SKM-1 (cell line): ENCODE results near the gene TRAF1.

Experiments used
- DNase-seq: peaks from one replicate; lab custom pipeline; 2025; ENCODE audit not compliant: unreplicated experiment; lab: John Stamatoyannopoulos, UW

The TRAF1 gene

GRCh38 chr9:120941046-120941770 is 14.6 kb upstream of the TRAF1 start:
- DNase-seq: no peak

GRCh38 chr9:120940573-120940972 is 14.0 kb upstream of the TRAF1 start:
- DNase-seq: no peak

- no peak for DNase-seq
Measured at GRCh38 chr9:120938851-120939250, 12.3 kb upstream of the TRAF1 start.

- DNase-seq: no peak
Measured at GRCh38 chr9:120937596-120937995, 11.0 kb upstream of the TRAF1 start.

GRCh38 chr9:120937127-120937526 is 10.5 kb upstream of the TRAF1 start:
- DNase-seq: no peak

- no peak for DNase-seq
Measured at GRCh38 chr9:120936764-120937122, 10.1 kb upstream of the TRAF1 start.

- peak; percentile 76 for DNase-seq
Measured at GRCh38 chr9:120936011-120936763, 9.6 kb upstream of the TRAF1 start.

GRCh38 chr9:120935383-120935857 is 8.8 kb upstream of the TRAF1 start:
- DNase-seq: peak; percentile 33

- DNase-seq: peak; percentile 84
Measured at GRCh38 chr9:120934281-120934680, 7.7 kb upstream of the TRAF1 start.

GRCh38 chr9:120933310-120934055 is 6.9 kb upstream of the TRAF1 start:
- no peak for DNase-seq

- DNase-seq: no peak
Measured at GRCh38 chr9:120932086-120932823, 5.7 kb upstream of the TRAF1 start.

GRCh38 chr9:120931231-120932085 is 4.9 kb upstream of the TRAF1 start:
- DNase-seq: peak; percentile 59

- no peak for DNase-seq
Measured at GRCh38 chr9:120929229-120929791, 2.7 kb upstream of the TRAF1 start.

GRCh38 chr9:120928483-120929228 is 2.1 kb upstream of the TRAF1 start:
- peak; percentile 9 for DNase-seq

- no peak for DNase-seq
Measured at GRCh38 chr9:120928015-120928482, 1.5 kb upstream of the TRAF1 start.

GRCh38 chr9:120927269-120928014 is 846 bp upstream of the TRAF1 start:
- no peak for DNase-seq

- DNase-seq: no peak
Measured at GRCh38 chr9:120925535-120926396, 830 bp downstream of the TRAF1 start.
